Islet precursor cell (in vitro differentiated cells): ENCODE measurements around the gene PPP2R5E.

Experiments used
- DNase-seq: peaks from one replicate; pipeline ENCODE4 v3.0.0-alpha.2; 2018

Gene PPP2R5E

DNA sequence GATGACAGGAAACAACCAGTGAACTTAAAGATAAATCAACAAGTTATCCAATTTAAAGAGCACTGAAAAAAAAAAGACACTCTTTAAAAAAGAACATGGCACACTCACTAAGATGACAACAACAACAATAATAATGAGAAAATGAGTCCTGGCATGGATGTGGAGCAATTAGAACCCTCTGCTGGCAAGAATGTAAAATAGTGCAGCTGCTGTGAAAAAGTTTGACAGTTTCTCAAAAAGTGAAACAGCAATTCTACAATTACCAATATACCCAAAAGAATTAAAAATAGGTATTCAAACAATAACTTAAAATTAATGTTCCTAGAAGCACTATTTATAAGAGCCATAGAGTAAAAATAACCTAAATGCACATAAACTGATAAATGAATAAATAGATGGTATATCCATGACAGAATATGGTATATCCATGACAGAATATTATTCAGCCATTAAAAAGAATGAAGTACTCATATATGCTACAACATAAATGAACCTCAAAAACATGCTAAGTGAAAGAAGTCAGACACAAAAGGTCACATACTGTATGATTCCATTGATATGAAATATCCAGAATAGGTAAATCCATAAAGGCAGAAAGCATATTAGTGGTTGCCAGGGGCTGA, 175.3 kb downstream of the PPP2R5E start:
- no peak for DNase-seq

DNA sequence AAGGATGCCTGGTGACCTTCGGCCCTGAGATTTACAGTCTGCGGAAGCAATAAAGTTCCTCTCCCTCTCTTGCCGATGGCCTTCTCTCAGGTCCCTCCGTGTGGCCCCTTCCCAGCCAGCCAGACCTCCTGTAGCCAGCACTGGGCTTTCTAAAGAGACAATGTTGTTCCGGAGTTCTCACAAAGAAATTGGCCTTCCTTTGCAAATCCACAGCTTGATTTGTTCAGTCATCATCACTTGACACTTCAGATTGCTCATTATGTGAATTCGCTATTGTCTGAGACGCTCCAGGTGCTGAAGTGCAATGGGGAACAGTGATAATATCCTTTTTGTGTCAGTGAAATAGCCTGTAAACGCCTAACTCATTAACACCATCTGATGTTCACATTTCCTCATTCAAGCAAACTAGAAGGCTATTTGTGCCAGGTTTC, 180.8 kb downstream of the PPP2R5E start:
- DNase-seq, result no peak

DNA sequence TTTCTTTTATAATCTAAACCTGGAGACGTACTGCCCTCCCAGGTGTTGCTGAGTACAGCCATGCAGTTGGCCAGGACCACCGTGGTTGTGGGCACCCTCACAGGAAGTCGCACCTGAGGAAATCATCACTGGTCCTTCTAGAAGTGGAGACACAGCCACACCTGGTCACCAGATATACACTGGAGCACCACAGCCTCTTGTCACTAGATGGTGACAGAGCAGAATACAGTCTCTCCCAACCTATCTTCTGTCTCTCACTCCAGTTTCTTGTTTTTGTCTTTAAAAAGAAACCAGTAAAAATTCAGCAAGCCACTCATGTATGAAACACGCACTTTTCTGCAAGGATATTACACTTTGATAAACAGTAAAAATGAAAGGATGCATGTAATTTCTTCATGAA, 181.4 kb downstream of the PPP2R5E start:
- DNase-seq, result no peak

DNA sequence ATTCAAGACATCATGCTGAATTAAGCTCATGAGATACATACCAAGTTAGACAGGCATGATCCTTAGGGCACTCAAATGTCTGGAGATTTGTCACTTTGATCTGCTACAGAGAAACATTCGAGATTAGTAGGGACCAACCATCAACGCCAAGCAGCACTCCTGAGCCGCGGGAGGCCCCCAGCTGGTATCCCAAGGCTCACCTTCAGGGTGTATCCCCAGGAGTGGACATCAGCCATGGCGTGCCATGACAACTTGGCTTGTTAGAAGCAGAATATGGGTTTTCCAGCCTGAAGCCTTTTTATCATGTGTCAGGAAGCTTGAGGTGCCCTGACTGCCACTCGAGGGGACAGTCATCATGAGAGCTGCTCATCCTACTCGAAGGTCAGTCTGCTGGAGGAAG, 185.3 kb downstream of the PPP2R5E start:
- no peak for DNase-seq

DNA sequence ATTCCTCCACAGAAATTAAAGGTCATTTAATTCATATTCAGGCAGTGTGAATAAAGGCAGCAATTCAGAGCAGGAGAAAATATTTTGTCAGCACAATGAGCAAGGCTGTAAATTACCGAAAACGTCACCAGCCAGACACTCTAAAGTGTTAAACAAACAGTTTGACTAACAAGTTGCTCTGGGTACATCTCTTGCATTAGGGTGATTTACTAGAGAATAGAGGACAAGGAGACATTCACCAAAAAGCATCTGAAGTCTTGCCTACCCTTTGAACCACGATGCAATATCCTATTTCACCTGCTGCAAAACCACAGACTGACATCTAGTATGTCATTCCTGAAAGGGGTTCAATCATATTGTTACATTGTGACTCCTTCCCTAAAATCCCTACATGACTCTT, 197.4 kb downstream of the PPP2R5E start:
- DNase-seq, result no peak

DNA sequence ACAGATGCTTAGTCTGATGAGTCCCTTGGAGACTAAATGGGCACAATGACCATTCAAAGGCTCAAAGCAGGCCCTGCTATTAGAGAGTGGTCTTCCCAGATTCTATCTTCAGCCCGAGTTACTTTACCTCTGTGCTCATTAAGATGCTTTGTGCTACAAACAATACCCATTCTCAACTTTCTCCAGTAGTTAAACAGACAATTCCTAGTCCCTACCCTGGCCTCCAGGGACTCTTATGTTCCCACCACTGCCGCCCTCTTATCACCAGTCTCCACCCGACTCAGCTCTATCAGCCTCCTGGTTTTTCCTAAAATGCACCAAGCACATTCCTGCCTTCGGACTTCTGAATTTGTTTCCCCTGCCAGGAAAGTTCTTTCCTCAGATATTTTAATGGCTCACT, 198.8 kb downstream of the PPP2R5E start:
- no peak for DNase-seq

GRCh38 chr14:63343878-63344277, 199.3 kb downstream of the PPP2R5E start:
- DNase-seq, result no peak

DNA sequence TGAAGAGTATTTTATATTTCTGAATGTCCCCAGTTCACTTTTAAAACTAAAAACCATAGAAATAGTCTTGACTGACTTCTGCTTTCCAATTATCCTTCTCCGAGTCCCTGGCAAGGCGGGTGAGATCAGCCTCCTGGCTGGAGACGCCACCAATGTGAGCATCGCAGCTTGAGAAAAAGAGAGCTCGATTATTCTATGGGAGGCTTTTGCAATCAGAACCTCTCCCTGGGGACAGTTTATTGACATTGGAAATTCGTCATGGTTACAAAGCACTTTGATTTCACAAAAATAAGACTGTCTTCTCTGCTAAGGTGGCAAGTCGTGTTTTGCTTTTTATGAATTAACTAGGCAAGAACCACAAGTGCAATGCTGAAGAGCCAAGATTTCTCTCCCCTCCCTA, 200.8 kb downstream of the PPP2R5E start:
- DNase-seq, result no peak

- no peak for DNase-seq
Observed at GRCh38 chr14:63328787-63329737, 214.1 kb downstream of the PPP2R5E start.

GRCh38 chr14:63326840-63327239, 216.3 kb downstream of the PPP2R5E start:
- DNase-seq, result no peak

DNA sequence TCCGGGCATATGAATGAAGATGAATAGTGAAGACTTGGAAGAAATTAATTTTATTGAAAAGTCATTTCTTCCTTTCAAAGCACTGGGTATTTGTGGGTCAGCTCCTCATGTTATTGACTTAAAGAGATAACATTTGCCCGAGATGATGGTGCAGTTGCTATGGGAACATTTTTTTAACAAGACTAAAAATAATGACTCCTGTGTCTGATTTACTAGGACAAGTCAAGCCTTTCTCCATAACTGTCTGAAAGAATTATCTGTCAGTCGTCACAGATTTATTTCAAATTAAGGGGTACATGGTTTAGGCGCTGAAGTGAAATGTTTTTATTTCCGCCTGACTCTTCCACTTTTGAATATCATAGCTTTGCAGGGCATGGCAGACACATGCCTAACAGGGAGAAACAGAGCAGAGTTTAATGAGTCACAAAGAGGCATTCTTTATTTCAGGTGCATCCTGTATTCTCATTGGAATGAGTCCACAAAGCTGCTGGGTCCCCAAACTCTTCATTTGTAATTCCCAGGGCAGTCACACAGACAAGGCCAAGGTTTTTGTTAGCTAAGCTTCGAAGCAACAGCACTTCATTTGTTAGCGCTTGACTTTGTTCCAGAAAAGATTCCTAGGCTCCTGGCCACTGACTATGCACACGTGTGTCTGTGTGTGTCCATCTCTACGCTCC, 220.1 kb downstream of the PPP2R5E start:
- DNase-seq, result no peak

DNA sequence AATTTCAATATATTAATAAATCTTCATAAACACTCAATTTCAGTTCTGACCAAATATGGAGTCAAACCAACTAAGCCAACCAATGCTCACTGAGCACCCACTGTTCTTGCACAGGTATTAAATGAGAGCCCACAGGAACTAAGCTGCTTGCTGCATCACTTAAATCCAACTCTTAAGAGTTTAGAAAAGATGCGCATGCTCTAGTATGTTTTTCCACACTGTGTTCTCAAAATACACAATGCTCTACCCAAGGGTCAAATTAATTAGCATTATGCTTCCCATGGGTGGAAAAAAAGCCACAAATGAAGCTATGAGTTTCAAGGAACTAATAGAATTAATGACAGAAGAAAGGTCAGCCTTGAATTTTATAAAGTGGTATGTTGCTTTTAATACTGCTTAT, 220.7 kb downstream of the PPP2R5E start:
- no peak for DNase-seq
